HG03066 (cell line): Measurements from ENCODE around the gene DHX8.
"Not testable (repeated sequence)": the region's sequence is repeated elsewhere in the genome, so short reads cannot be mapped to it uniquely, and the experiment has no call there.

Experiments used
- ATAC-seq: cut with Tn5 transposase; IDR thresholded peaks from one replicate; pipeline ENCODE4 v1.9.1; 2021; ENCODE audit warnings: low read depth; ENCODE audit not compliant: unreplicated experiment

Gene DHX8

GRCh38 chr17:43459878-43460277 is 23.9 kb upstream of the DHX8 start:
- not testable (repeated sequence) for ATAC-seq

- no peak for ATAC-seq
These were observed 22.6 kb upstream of the DHX8 start for GRCh38 chr17:43461185-43461584.

GRCh38 chr17:43462569-43462968 is 21.2 kb upstream of the DHX8 start:
- ATAC-seq: not testable (repeated sequence)

GRCh38 chr17:43463241-43463640 is 20.5 kb upstream of the DHX8 start:
- ATAC-seq: no peak

GRCh38 chr17:43464046-43464445 is 19.7 kb upstream of the DHX8 start:
- ATAC-seq: no peak

DNA sequence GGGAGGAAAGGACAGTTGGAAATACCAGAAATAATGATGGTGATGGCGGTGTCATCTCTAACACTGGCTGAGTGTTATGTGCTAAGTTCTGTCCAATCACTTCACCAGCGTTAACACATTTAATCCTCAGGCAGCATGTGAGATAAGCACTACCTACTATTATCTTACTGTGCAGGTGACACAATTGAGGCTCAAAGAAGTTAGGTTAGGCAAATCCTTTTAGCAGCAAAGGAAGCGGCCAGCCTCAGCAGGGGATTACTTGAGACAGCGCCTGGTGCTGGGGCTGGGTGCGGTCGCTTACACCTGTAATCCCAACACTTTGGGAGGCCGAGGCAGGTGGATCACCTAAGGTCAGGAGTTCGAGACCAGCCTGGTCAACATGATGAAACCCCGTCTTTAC is 18.7 kb upstream of the DHX8 start:
- no peak for ATAC-seq

DNA sequence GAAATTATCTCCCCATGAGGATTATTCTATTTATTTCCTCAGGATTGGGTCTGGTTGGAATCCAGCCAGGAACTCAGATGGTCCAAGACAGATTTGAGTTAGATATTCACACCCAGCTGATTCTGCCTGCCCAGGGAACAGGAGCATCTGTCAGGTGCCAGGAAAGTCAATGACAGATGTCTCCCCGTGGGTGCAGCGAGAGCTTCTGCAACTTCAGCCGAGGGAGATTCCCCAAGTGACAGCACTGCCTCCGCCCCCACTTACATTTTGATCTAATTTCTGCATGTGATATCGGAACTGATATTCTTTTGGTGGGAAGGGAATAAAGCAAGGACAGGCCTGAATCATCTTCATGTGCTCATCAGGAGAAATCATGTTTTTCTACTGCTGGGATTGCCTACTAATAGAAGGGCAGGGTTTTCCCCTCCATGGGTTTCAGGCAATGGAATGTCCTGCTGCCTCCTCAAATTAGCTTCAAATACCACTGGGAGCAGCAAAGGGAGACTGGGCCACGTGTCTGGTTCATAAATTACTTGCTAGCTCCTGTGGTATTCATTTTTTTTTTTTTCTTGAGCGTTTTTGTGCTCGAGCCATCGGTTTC is 15.7 kb upstream of the DHX8 start:
- no peak for ATAC-seq

GRCh38 chr17:43468691-43469139 is 15.1 kb upstream of the DHX8 start:
- no peak for ATAC-seq

GRCh38 chr17:43469145-43469544 is 14.6 kb upstream of the DHX8 start:
- no peak for ATAC-seq

- no peak for ATAC-seq
These were observed 12.1 kb upstream of the DHX8 start for GRCh38 chr17:43471585-43472160.

DNA sequence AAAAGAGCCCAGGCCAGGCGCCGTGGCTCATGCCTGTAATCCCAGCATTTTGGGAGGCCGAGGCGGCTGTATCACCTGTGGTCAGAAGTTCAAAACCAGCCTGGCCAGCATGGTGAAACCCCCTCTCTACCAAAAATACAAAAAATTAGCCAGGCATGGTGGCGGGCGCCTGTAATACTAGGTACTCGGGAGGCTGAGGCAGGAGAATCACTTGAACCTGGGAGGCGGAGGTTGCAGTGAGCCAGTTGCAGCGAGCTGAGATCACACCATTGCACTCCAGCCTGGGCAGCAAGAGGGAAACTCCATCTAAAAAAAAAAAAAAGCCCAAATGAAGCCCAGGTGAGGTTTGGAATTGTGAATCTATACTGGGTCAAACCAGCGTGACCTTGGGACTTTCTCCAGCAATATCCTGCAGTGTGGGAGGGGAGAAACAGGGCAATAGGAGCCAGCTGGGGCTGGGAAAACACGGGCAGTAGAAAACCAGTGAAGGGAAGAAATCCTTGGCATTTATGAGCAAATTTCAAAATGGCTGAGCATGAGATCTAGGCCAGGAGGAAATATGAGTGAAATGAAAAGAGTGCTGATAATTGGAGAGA is 8.2 kb upstream of the DHX8 start:
- no peak for ATAC-seq

GRCh38 chr17:43476306-43476705 is 7.5 kb upstream of the DHX8 start:
- not testable (repeated sequence) for ATAC-seq

DNA sequence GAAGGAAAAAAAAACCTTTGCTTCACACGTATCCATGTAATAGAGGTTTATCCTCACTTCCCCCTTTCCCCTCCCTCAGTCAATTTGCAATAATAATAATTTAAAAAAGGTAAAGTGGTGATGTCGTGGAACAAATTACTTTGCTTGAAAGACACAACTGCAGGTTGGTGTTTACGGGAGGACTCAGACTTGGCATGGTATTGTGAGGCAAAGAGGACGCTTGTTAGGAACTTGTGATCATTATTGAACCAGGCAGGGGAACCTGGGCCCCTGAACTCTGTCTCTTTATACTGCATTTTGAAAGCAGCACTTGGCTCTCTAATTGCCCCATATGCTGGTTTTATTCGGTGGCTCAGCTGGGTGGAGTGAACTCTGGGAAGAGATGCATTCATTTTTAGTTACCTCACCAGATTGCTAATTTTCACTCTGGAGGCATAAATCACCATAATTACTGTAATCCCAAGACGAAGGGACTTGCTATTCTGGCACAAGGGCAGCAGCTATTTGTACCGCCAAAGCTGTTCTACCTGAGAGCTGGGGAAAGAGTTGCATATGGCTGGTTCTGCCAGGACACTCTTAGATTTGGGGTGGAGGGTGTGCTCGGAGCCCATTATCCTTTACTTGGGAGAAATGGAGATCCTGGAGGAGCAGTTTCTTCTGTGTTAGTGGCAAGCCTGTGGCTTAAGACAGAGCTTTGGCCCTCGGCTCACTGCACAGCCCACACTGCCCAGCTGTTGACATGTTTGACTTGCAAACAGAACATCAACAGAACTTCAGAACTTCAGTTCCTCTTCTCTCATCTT is 5.7 kb upstream of the DHX8 start:
- no peak for ATAC-seq

DNA sequence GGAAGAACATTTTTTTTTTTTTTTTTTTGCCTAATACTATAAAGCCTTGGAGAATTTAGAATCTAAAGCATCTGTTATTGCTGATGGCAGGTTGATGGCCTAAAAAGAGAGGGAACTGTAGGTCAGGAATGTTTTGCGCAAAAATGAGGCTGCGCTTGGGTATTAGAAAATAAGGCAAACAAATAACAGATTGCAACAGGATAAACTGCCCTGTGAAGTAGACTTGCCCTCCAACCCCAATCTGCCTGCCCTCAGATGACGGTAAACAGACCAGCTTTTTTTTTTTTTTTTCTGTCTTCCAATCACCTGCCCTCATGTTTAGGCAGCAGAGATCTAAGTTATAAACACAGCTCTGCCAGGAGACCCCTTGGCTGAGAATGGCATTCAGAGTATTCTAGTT is 3.8 kb upstream of the DHX8 start:
- no peak for ATAC-seq

GRCh38 chr17:43482103-43483012 is 1.4 kb upstream of the DHX8 start:
- no peak for ATAC-seq

GRCh38 chr17:43490621-43491020 is 6.8 kb downstream of the DHX8 start:
- ATAC-seq: no peak

- not testable (repeated sequence) for ATAC-seq
These were observed 25.7 kb downstream of the DHX8 start for GRCh38 chr17:43509440-43509839.

GRCh38 chr17:43511199-43511598 is 27.4 kb downstream of the DHX8 start:
- ATAC-seq: not testable (repeated sequence)

- ATAC-seq: no peak
These were observed 31.9 kb downstream of the DHX8 start for GRCh38 chr17:43515656-43516055.

- ATAC-seq: no peak
These were observed 33.4 kb downstream of the DHX8 start for GRCh38 chr17:43517161-43517560.
